Lower leg skin (tissue), 3 donors: Measurements from ENCODE around the gene HK1.

Experiments used
- CTCF ChIP-seq, 3 donors: fragments of 450-650 bp; IDR thresholded peaks; one replicate each; pipeline ENCODE4 v1.5.1; 2016; ENCODE audit warnings: antibody characterized with exemption in 3 of 3, mild to moderate bottlenecking in 3 of 3, moderate library complexity in 2 of 3
- POLR2A ChIP-seq, 2 donors: fragments of 450-650 bp; IDR thresholded peaks; one replicate each; pipeline ENCODE4 v1.6.1; 2016 to 2017; ENCODE audit warnings: antibody characterized with exemption in 2 of 2, mild to moderate bottlenecking in 1 of 2, moderate library complexity in 1 of 2

- TF ChIP-seq CTCF (IDR thresholded peaks at IDR 0.05): no peak
- TF ChIP-seq POLR2A (IDR thresholded peaks at IDR 0.05): no peak
Measured at GRCh38 chr10:69279110-69279509, 814 bp downstream of the HK1 start.
